Lower leg skin (tissue), 3 donors: Measurements from ENCODE around the gene ZBTB8B.

Experiments used
- POLR2A ChIP-seq, 2 donors: fragments of 450-650 bp; IDR thresholded peaks; one replicate each; pipeline ENCODE4 v1.6.1; 2016 to 2017; ENCODE audit warnings: antibody characterized with exemption in 2 of 2, mild to moderate bottlenecking in 1 of 2, moderate library complexity in 1 of 2
- TF ChIP-seq, protein P1 (sequence below), 3 donors: fragments of 450-650 bp; IDR thresholded peaks; one replicate each; pipeline ENCODE4 v1.5.1; 2016; ENCODE audit warnings: antibody characterized with exemption in 3 of 3, mild to moderate bottlenecking in 3 of 3, moderate library complexity in 2 of 3

DNA sequence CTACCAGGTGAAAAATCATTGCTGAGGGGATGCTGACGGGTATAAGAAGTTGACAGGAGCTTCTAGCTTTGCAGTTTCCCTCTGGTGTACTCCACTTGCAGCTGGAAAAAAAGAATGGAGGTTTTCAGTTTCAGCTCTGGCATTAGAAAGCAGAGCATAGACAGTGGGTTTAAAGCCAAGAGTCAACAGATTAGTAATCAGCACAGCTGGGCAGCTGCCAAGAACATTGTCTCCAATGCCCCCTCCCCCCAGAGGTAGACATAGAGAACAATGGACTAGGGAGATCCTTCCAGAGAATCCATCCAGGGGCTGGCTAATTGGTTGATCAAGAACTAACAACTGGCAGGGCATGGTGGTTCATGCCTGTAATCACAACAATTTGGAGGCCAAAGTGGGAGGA is 10.1 kb upstream of the ZBTB8B start:
- TF ChIP-seq, protein P1, sequence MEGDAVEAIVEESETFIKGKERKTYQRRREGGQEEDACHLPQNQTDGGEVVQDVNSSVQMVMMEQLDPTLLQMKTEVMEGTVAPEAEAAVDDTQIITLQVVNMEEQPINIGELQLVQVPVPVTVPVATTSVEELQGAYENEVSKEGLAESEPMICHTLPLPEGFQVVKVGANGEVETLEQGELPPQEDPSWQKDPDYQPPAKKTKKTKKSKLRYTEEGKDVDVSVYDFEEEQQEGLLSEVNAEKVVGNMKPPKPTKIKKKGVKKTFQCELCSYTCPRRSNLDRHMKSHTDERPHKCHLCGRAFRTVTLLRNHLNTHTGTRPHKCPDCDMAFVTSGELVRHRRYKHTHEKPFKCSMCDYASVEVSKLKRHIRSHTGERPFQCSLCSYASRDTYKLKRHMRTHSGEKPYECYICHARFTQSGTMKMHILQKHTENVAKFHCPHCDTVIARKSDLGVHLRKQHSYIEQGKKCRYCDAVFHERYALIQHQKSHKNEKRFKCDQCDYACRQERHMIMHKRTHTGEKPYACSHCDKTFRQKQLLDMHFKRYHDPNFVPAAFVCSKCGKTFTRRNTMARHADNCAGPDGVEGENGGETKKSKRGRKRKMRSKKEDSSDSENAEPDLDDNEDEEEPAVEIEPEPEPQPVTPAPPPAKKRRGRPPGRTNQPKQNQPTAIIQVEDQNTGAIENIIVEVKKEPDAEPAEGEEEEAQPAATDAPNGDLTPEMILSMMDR (IDR thresholded peaks at IDR 0.05) = no peak
- TF ChIP-seq POLR2A (IDR thresholded peaks at IDR 0.05) = no peak
